Muscle layer of duodenum (tissue), 2 donors: Measurements from ENCODE around the gene KRT8.

ENCODE experiments used
- H3K27ac ChIP-seq: one replicate; pipeline ENCODE4 v1.7.0; 2013; ENCODE audit warnings: mild to moderate bottlenecking, low read length
- H3K27me3 ChIP-seq: one replicate; pipeline ENCODE4 v1.7.0; 2013; ENCODE audit warnings: low read depth, mild to moderate bottlenecking, control low read depth, low read length
- H3K36me3 ChIP-seq, 2 donors: one replicate each; pipeline ENCODE4 v1.7.0; 2013; ENCODE audit warnings: low read length in 2 of 2, control low read depth in 1 of 2, mild to moderate bottlenecking in 1 of 2; ENCODE audit not compliant: insufficient read depth in 2 of 2, control insufficient read depth in 1 of 2
- H3K4me1 ChIP-seq, 2 donors: one replicate each; pipeline ENCODE4 v1.7.0; 2013; ENCODE audit warnings: low read length in 2 of 2, mild to moderate bottlenecking in 2 of 2, control low read depth in 1 of 2, moderate library complexity in 1 of 2; ENCODE audit not compliant: insufficient read depth in 2 of 2, control insufficient read depth in 1 of 2
- H3K4me3 ChIP-seq, 2 donors: one replicate each; pipeline ENCODE4 v1.7.0; 2013; ENCODE audit warnings: low read length in 2 of 2, low read depth in 1 of 2, mild to moderate bottlenecking in 1 of 2
- H3K9me3 ChIP-seq, 2 donors: one replicate each; pipeline ENCODE4 v1.7.0; 2013; ENCODE audit warnings: low read length in 2 of 2, control low read depth in 1 of 2, mild to moderate bottlenecking in 1 of 2; ENCODE audit not compliant: control insufficient read depth in 1 of 2
- donor health status: healthy.

The KRT8 gene

DNA sequence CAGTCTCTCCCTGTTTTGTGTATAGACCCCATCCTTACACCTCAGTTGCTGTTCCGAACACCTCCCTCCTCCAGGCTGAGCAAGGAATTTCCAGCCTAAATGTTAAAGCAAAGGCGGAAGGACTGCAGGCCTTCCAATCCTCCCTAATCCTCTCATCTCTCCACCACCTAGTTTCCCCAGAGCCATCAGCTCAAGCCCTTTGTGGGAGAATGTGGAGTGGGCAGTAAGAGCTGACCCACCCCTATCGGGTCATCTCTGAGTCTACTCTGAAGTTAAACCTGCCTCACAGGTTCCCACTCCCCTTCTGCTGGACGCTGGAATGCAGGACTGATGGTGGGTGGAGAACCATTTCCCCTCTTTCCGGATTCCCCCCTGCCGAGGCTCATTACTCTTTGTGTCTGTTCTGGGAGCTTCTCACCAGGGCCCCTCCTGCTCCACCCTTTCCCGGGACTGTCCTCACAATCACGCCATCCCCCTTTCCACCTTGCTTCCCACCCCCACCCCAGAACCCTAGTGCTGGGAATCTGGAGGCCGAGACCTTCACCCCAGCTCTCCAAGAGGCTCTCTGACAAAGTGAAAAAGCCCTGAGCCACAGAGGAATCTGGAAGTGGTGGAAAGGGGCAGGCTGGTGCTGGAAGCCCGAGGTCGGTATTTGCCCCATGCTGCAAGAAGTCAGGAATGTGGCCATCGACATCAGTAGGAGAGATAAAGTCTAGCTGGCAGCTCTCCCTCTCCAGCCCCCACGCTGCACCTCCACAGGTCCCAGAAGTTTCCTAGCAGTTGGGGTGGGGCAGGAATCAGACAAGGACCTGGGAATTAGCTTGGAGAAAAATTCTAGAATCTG lies 40.7 kb upstream of the KRT8 start:
- H3K36me3 ChIP-seq = no peaks in the 10 kb centered on the region
- no peaks in the 10 kb centered on the region for H3K27me3 ChIP-seq
- no peak overlapping the region for H3K27ac ChIP-seq

DNA sequence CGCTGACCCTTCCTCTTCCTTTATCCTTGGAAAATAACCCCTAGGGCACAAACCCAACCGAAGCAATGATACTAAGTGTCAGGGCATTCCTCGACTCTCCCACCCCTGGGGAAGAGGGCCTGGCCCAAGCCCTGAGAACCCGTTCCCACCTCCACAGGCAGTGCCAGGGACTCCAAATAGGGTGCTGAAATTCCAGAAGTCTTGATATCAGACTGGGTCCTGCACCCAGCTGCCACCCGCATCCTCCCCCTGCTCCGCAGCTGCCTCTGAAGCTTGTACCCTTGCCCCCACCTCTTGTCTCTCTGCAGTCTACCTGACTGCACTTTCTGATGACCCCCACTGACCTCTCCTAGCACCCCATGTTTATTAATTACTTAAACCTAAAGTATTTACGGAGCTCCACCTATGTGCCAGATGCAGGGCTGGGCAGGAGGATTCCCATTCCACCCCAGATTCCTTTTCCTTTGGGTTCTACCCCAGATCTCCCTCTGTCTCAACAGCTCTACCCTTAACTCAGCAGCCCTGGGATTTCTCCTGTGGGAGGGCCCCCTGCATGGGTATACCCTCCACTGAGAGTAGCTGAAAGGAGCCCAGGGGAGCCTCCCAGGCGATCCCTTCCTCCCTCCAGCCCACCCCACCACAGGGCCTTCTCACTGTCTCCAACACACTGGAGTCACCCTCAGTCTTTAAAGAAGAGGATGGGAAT lies 40.0 kb upstream of the KRT8 start:
- no peak overlapping the region for H3K4me3 ChIP-seq
- H3K36me3 ChIP-seq = no peaks in the 10 kb centered on the region
- no peaks in the 10 kb centered on the region for H3K4me1 ChIP-seq

More for the DNA sequence above, 40.7 kb upstream of the KRT8 start:
- no peaks in the 10 kb centered on the region for H3K4me1 ChIP-seq
- H3K9me3 ChIP-seq = no peaks in the 10 kb centered on the region
- no peak overlapping the region for H3K4me3 ChIP-seq

DNA sequence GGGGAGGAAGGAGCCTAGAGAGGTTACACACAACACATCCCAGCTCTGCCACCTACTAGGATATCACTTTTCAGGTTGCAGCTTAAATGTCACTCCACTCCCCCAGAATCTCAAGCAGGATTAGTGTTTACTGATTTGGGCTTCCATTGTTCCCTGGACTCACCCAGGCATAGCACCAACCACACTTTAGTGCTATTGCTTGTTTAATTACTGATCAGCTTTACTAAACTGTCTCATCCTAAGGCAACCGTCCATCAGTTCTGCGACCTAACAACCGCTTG lies 38.0 kb upstream of the KRT8 start:
- Histone ChIP-seq H3K4me3 (no peak overlapping the region), H3K27me3 (no peaks in the 10 kb centered on the region), H3K4me1 (no peaks in the 10 kb centered on the region), H3K27ac (no peak overlapping the region), H3K9me3 (no peaks in the 10 kb centered on the region), H3K36me3 (no peaks in the 10 kb centered on the region)

More for the DNA sequence above, 40.0 kb upstream of the KRT8 start:
- no peaks in the 10 kb centered on the region for H3K9me3 ChIP-seq
- no peak overlapping the region for H3K27ac ChIP-seq
- no peaks in the 10 kb centered on the region for H3K27me3 ChIP-seq

DNA sequence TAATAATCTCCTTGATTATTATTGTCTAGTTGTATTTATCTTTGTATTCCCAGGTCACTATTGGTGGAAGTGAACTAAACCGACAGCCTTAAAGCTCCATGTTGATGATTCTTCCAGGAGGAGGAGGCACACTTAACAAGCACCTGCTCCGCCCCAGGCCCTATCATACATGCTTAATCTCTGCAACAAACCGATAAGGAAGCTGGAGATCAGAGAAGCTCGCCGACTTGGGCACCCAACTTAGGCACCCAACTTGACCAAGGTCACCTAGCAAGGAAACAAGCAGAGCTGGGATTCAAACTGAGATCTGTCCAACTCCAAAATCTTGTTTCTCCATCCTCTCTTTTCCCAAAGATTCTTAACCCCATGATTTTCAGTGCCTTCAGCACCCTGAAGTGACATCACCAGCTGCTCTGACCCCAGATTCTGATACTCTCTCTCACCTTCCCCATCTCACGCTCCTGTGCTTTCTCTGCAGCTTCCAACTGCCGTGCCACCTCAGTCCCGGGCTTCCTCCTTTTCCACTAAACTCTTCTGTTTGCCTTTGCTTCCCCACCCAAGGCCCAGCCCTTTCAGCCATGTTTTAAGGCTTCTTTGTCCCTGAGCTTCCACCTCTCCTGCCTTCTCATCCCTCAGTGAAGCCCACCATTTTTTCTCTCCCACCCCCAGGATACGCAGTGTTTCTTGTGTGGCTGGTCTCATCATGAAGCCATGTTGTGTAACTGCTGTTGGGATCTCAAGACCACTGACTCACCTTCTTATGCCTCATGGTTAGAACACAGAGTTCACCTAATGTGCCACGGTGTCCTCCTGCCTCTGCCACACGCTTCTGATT lies 37.4 kb upstream of the KRT8 start:
- H3K27ac ChIP-seq = no peak overlapping the region
- no peaks in the 10 kb centered on the region for H3K9me3 ChIP-seq
- no peaks in the 10 kb centered on the region for H3K27me3 ChIP-seq
- H3K4me1 ChIP-seq = no peaks in the 10 kb centered on the region
- H3K4me3 ChIP-seq = no peak overlapping the region
- H3K36me3 ChIP-seq = no peaks in the 10 kb centered on the region

GRCh38 chr12:52929538-52929937 lies 24.7 kb upstream of the KRT8 start:
- no peak overlapping the region for H3K4me3 ChIP-seq
- H3K36me3 ChIP-seq = no peaks in the 10 kb centered on the region
- H3K9me3 ChIP-seq = no peaks in the 10 kb centered on the region
- H3K27me3 ChIP-seq = no peaks in the 10 kb centered on the region
- no peak overlapping the region for H3K27ac ChIP-seq
- H3K4me1 ChIP-seq = peaks cover 7 to 8% of the 10 kb centered on the region in 2 donors

- H3K27ac ChIP-seq = no peak overlapping the region
Measured at GRCh38 chr12:52927964-52928363, 23.1 kb upstream of the KRT8 start.

GRCh38 chr12:52926596-52927234 lies 21.8 kb upstream of the KRT8 start:
- Histone ChIP-seq H3K9me3 (no peaks in the 10 kb centered on the region), H3K27ac (peak overlapping the region; percentile 89), H3K27me3 (no peaks in the 10 kb centered on the region), H3K36me3 (no peaks in the 10 kb centered on the region), H3K4me1 (peaks cover 7 to 8% of the 10 kb centered on the region in 2 donors), H3K4me3 (no peak overlapping the region)

More at GRCh38 chr12:52927964-52928363, 23.1 kb upstream of the KRT8 start:
- Histone ChIP-seq H3K4me1 (peaks cover 7 to 8% of the 10 kb centered on the region in 2 donors), H3K4me3 (no peak overlapping the region), H3K36me3 (no peaks in the 10 kb centered on the region), H3K9me3 (no peaks in the 10 kb centered on the region), H3K27me3 (no peaks in the 10 kb centered on the region)

GRCh38 chr12:52925717-52926595 lies 21.1 kb upstream of the KRT8 start:
- H3K4me3 ChIP-seq = no peak overlapping the region

DNA sequence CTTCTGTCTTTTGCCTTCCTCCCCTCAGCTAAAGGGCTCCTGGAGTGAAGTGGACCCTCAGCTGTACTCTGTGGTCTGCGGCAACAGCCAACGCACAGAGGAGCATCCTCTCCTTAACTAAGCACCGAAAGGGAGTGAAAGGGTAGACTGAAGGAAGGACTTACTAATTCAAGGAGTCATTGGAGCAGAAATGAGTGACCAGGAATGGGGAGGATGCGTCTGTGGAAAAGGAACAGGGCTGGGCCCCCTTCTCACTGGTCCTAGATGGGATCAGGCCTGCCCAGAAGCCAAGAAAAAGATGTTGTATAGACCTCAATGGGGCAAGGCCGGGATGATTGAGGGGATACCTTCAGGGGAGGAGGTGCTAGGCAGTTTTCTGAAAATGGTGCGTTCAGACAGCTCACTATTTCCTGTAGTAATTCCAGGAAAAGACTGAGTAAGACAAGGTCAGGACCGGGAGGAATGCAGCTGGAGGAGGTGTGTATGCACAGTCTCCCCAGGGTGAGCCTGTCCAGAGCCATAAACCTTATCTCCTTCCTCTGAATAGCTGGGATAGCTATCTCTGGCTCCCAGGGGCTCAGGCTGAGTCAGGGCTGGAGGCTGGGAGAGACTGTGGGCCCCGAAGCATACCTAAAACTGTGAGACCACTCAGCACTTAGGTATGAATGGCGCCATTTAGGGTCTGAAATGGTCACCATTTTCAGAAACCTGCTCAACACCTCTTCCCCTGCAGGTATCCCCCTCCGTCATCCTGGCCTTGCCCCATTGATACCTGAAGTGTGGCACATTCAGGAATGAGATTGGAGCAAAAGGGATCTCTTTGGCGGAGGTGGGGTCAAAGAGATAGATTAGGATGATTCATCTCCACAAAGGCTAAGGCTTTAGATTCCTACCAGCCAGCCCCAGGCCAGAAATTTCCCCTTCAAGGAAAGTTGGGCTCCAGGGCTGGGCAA lies 20.2 kb upstream of the KRT8 start:
- Histone ChIP-seq H3K27ac (peak overlapping the region; percentile 79), H3K9me3 (no peaks in the 10 kb centered on the region), H3K4me3 (no peak overlapping the region), H3K27me3 (no peaks in the 10 kb centered on the region), H3K36me3 (no peaks in the 10 kb centered on the region), H3K4me1 (peaks cover 7 to 8% of the 10 kb centered on the region in 2 donors)

More at GRCh38 chr12:52925717-52926595, 21.1 kb upstream of the KRT8 start:
- peaks cover 7 to 8% of the 10 kb centered on the region in 2 donors for H3K4me1 ChIP-seq
- H3K9me3 ChIP-seq = no peaks in the 10 kb centered on the region
- H3K27me3 ChIP-seq = no peaks in the 10 kb centered on the region
- peak overlapping the region; percentile 89 for H3K27ac ChIP-seq
- no peaks in the 10 kb centered on the region for H3K36me3 ChIP-seq
